Stimulated activated effector memory CD8-positive, alpha-beta T cell treated with anti-CD3 and anti-CD28 coated beads, Interleukin-12 subunit alpha, Interleukin-12 subunit beta, amount 100 ng/mL, for 72 hours (primary cell): ENCODE results near the gene SEBOX.

ENCODE experiments used
- ATAC-seq: fragments of 150-1000 bp; cut with Tn5 transposase; 2 replicates; pipeline ENCODE4 v1.10.0; 2021
- DNase-seq, 2 donors: peaks; one replicate each; pipeline ENCODE4 v3.0.0; 2021 to 2022; ENCODE audit warnings: low spot score in 2 of 2
- H3K27ac Mint-ChIP-seq: one replicate; pipeline ENCODE4 v1.8.0; 2022; ENCODE audit warnings: mild to moderate bottlenecking, mixed read lengths
- H3K36me3 Mint-ChIP-seq: one replicate; pipeline ENCODE4 v1.8.0; 2022; ENCODE audit warnings: mild to moderate bottlenecking, mixed read lengths
- H3K4me1 Mint-ChIP-seq: one replicate; pipeline ENCODE4 v1.8.0; 2022; ENCODE audit warnings: mixed read lengths
- H3K4me3 Mint-ChIP-seq: one replicate; pipeline ENCODE4 v1.8.0; 2022; ENCODE audit warnings: mild to moderate bottlenecking, mixed read lengths
- H3K9me3 Mint-ChIP-seq: one replicate; pipeline ENCODE4 v1.8.0; 2022; ENCODE audit warnings: mixed read lengths

The SEBOX gene

GRCh38 chr17:28313841-28314240 is 51.2 kb downstream of the SEBOX start:
- Mint-ChIP-seq H3K27ac (no peak overlapping the region), H3K4me3 (no peak overlapping the region), H3K36me3 (no peaks in the 10 kb centered on the region), H3K4me1 (peaks cover 20% of the 10 kb centered on the region), H3K9me3 (no peaks in the 10 kb centered on the region)
- no peak for ATAC-seq
- no peak for DNase-seq
